Muscle layer of colon (tissue), 2 donors: ENCODE results near the gene ANTXR2.

Source experiments
- H3K27ac ChIP-seq: one replicate; pipeline ENCODE4 v1.7.0; 2013; ENCODE audit warnings: low read depth, mild to moderate bottlenecking, low read length, moderate library complexity
- H3K27me3 ChIP-seq, 2 donors: one replicate each; pipeline ENCODE4 v1.7.0; 2013; ENCODE audit warnings: low read length in 2 of 2, mild to moderate bottlenecking in 2 of 2; ENCODE audit not compliant: insufficient read depth in 2 of 2, control insufficient read depth in 1 of 2
- H3K36me3 ChIP-seq: one replicate; pipeline ENCODE4 v1.7.0; 2013; ENCODE audit warnings: mild to moderate bottlenecking, low read length; ENCODE audit not compliant: insufficient read depth
- H3K4me1 ChIP-seq: one replicate; pipeline ENCODE4 v1.7.0; 2013; ENCODE audit warnings: mild to moderate bottlenecking, low read length; ENCODE audit not compliant: insufficient read depth
- H3K4me3 ChIP-seq, 2 donors: one replicate each; pipeline ENCODE4 v1.7.0; 2013; ENCODE audit warnings: low read length in 2 of 2, low read depth in 1 of 2, mild to moderate bottlenecking in 1 of 2, moderate library complexity in 1 of 2
- H3K9ac ChIP-seq: one replicate; pipeline ENCODE4 v1.7.0; 2013; ENCODE audit warnings: low read length
- H3K9me3 ChIP-seq: one replicate; pipeline ENCODE4 v1.7.0; 2013; ENCODE audit warnings: mild to moderate bottlenecking, low read length
- donor health status: abdominal sarcoma.
- donor health status: Adenocarcinoma of cecum.

The ANTXR2 gene

GRCh38 chr4:80015407-80016189, 57.4 kb downstream of the ANTXR2 start:
- H3K27ac ChIP-seq = no peak overlapping the region
- H3K9ac ChIP-seq = no peak overlapping the region
- peaks cover 40% of the 10 kb centered on the region for H3K4me1 ChIP-seq
- peaks cover 18% of the 10 kb centered on the region for H3K36me3 ChIP-seq
- no peaks in the 10 kb centered on the region for H3K9me3 ChIP-seq
- H3K4me3 ChIP-seq = no peak overlapping the region
- H3K27me3 ChIP-seq = no peaks in the 10 kb centered on the region

- Histone ChIP-seq H3K27ac (no peak overlapping the region), H3K4me3 (no peak overlapping the region), H3K4me1 (peaks cover 40% of the 10 kb centered on the region), H3K36me3 (peaks cover 17% of the 10 kb centered on the region), H3K9me3 (no peaks in the 10 kb centered on the region), H3K27me3 (no peaks in the 10 kb centered on the region), H3K9ac (no peak overlapping the region)
Observed at GRCh38 chr4:80014531-80014930, 58.5 kb downstream of the ANTXR2 start.

GRCh38 chr4:80012291-80012690, 60.7 kb downstream of the ANTXR2 start:
- H3K27ac ChIP-seq = peak overlapping the region; percentile 41

GRCh38 chr4:80011636-80012236, 61.3 kb downstream of the ANTXR2 start:
- no peak overlapping the region for H3K9ac ChIP-seq
- H3K4me1 ChIP-seq = peaks cover 29% of the 10 kb centered on the region
- H3K4me3 ChIP-seq = no peak overlapping the region
- H3K27me3 ChIP-seq = no peaks in the 10 kb centered on the region
- peaks cover 17% of the 10 kb centered on the region for H3K36me3 ChIP-seq
- no peak overlapping the region for H3K27ac ChIP-seq
- no peaks in the 10 kb centered on the region for H3K9me3 ChIP-seq

More at GRCh38 chr4:80012291-80012690, 60.7 kb downstream of the ANTXR2 start:
- Histone ChIP-seq H3K9ac (no peak overlapping the region), H3K36me3 (peaks cover 17% of the 10 kb centered on the region), H3K9me3 (no peaks in the 10 kb centered on the region), H3K4me3 (no peak overlapping the region), H3K27me3 (no peaks in the 10 kb centered on the region), H3K4me1 (peaks cover 34% of the 10 kb centered on the region)

GRCh38 chr4:80010316-80010715, 62.7 kb downstream of the ANTXR2 start:
- Histone ChIP-seq H3K36me3 (peaks cover 28% of the 10 kb centered on the region), H3K4me3 (no peak overlapping the region), H3K27ac (no peak overlapping the region), H3K9ac (no peak overlapping the region), H3K4me1 (peaks cover 20% of the 10 kb centered on the region), H3K27me3 (no peaks in the 10 kb centered on the region), H3K9me3 (no peaks in the 10 kb centered on the region)

GRCh38 chr4:80009806-80010205, 63.2 kb downstream of the ANTXR2 start:
- Histone ChIP-seq H3K4me1 (peaks cover 15% of the 10 kb centered on the region), H3K9me3 (no peaks in the 10 kb centered on the region), H3K4me3 (no peak overlapping the region), H3K27me3 (no peaks in the 10 kb centered on the region), H3K9ac (no peak overlapping the region), H3K27ac (no peak overlapping the region), H3K36me3 (peaks cover 33% of the 10 kb centered on the region)

- peaks cover 12% of the 10 kb centered on the region for H3K4me1 ChIP-seq
- H3K27me3 ChIP-seq = no peaks in the 10 kb centered on the region
- H3K4me3 ChIP-seq = no peak overlapping the region
- H3K27ac ChIP-seq = no peak overlapping the region
- H3K9me3 ChIP-seq = peaks cover 6% of the 10 kb centered on the region
- peaks cover 40% of the 10 kb centered on the region for H3K36me3 ChIP-seq
- H3K9ac ChIP-seq = no peak overlapping the region
Observed at GRCh38 chr4:80008971-80009370, 64.1 kb downstream of the ANTXR2 start.

- H3K4me3 ChIP-seq = no peak overlapping the region
Observed at GRCh38 chr4:80008351-80008750, 64.7 kb downstream of the ANTXR2 start.

GRCh38 chr4:80007745-80008149, 65.3 kb downstream of the ANTXR2 start:
- H3K27me3 ChIP-seq = no peaks in the 10 kb centered on the region
- H3K4me1 ChIP-seq = peaks cover 10% of the 10 kb centered on the region
- H3K36me3 ChIP-seq = peaks cover 35% of the 10 kb centered on the region
- no peak overlapping the region for H3K27ac ChIP-seq
- peaks cover 6% of the 10 kb centered on the region for H3K9me3 ChIP-seq
- H3K9ac ChIP-seq = no peak overlapping the region
- no peak overlapping the region for H3K4me3 ChIP-seq

More at GRCh38 chr4:80008351-80008750, 64.7 kb downstream of the ANTXR2 start:
- peaks cover 12% of the 10 kb centered on the region for H3K4me1 ChIP-seq
- no peak overlapping the region for H3K9ac ChIP-seq
- H3K36me3 ChIP-seq = peaks cover 37% of the 10 kb centered on the region
- no peak overlapping the region for H3K27ac ChIP-seq
- H3K27me3 ChIP-seq = no peaks in the 10 kb centered on the region
- H3K9me3 ChIP-seq = peaks cover 6% of the 10 kb centered on the region

- H3K9me3 ChIP-seq = peaks cover 6% of the 10 kb centered on the region
- no peak overlapping the region for H3K4me3 ChIP-seq
- no peak overlapping the region for H3K9ac ChIP-seq
- H3K36me3 ChIP-seq = peaks cover 35% of the 10 kb centered on the region
- peaks cover 4% of the 10 kb centered on the region for H3K4me1 ChIP-seq
- no peak overlapping the region for H3K27ac ChIP-seq
- no peaks in the 10 kb centered on the region for H3K27me3 ChIP-seq
Observed at GRCh38 chr4:80006935-80007744, 65.9 kb downstream of the ANTXR2 start.

GRCh38 chr4:80005863-80006262, 67.2 kb downstream of the ANTXR2 start:
- Histone ChIP-seq H3K27me3 (no peaks in the 10 kb centered on the region), H3K9ac (no peak overlapping the region), H3K36me3 (peaks cover 35% of the 10 kb centered on the region), H3K27ac (no peak overlapping the region), H3K9me3 (peaks cover 6% of the 10 kb centered on the region), H3K4me1 (no peaks in the 10 kb centered on the region), H3K4me3 (no peak overlapping the region)
